Prostate gland (tissue), 2 donors: ENCODE results near the gene ZNF787.
A peak's percentile ranks its signal among the peaks of the same experiment; 100 is the strongest.

Experiments
- CTCF ChIP-seq, 4 experiments: fragments of 200-600 bp in 2 of 4; fragments of 450-650 bp in 2 of 4; sonication (generic) in 2 of 4; IDR thresholded peaks; 1 replicate in 3 of 4; 2 replicates in 1 of 4; pipeline ENCODE4 v1.5.1; 2016 to 2019; ENCODE audit warnings: antibody characterized with exemption in 4 of 4, mild to moderate bottlenecking in 2 of 4, moderate library complexity in 2 of 4
- POLR2A ChIP-seq: fragments of 450-650 bp; IDR thresholded peaks from one replicate; pipeline ENCODE4 v1.6.1; 2016; ENCODE audit warnings: antibody characterized with exemption, mild to moderate bottlenecking
- POLR2AphosphoS5 ChIP-seq: sonication (generic); formaldehyde crosslinking; IDR thresholded peaks from one replicate; pipeline ENCODE4 v1.6.1; 2017; ENCODE audit warnings: antibody characterized with exemption

GRCh38 chr19:56076498-56076897, 44.6 kb downstream of the ZNF787 start:
- TF ChIP-seq CTCF (IDR thresholded peaks at IDR 0.05) (peak in 3 of 4 experiments; percentile 73 to 79 (median 73)), POLR2AphosphoS5 (peak; percentile 25), POLR2A (no peak)
